Heart right ventricle (tissue), 16 donors: ENCODE data around the gene HNRNPAB. TPM values are rescaled to one million over a fixed set of nuclear protein-coding genes. Genes with fewer than 3 reads are reported as not detected.

ENCODE experiments used
- ATAC-seq, 8 donors: fragments of 200-7000 bp; cut with Tn5 transposase; one replicate each; pipeline ENCODE4 v1.9.1; 2020; ENCODE audit warnings: mild to moderate bottlenecking in 8 of 8, moderate library complexity in 8 of 8, moderate number of reproducible peaks in 1 of 8
- DNase-seq, 2 donors: peaks; one replicate each; pipeline ENCODE4 v3.0.0-alpha.2; 2020
- H3K27ac ChIP-seq, 10 donors: fragments of 200-600 bp; sonication (generic) in 2 of 10; one replicate each; pipeline versions ENCODE4 v1.5.0 to v1.8.0; 2020 to 2022; ENCODE audit warnings: mild to moderate bottlenecking in 3 of 10
- H3K27me3 ChIP-seq, 7 donors: fragments of 200-600 bp; one replicate each; pipeline ENCODE4 v1.8.0; 2021 to 2022; ENCODE audit warnings: mild to moderate bottlenecking in 2 of 7
- H3K36me3 ChIP-seq, 9 donors: fragments of 200-600 bp; sonication (generic) in 1 of 9; one replicate each; pipeline versions ENCODE4 v1.5.0 to v1.8.0; 2020 to 2022; ENCODE audit warnings: mild to moderate bottlenecking in 2 of 9
- H3K4me1 ChIP-seq, 9 donors: fragments of 200-600 bp; sonication (generic) in 1 of 9; one replicate each; pipeline versions ENCODE4 v1.5.0 to v1.8.0; 2020 to 2022; ENCODE audit warnings: mild to moderate bottlenecking in 4 of 9
- H3K4me3 ChIP-seq, 10 donors: fragments of 200-600 bp; sonication (generic) in 2 of 10; one replicate each; pipeline versions ENCODE4 v1.5.0 to v1.8.0; 2020 to 2022; ENCODE audit warnings: mild to moderate bottlenecking in 7 of 10, moderate library complexity in 2 of 10
- H3K9me3 ChIP-seq, 11 donors: fragments of 200-600 bp in 10 of 11; sonication (generic) in 2 of 11; one replicate each; pipeline versions ENCODE4 v1.5.0 to v1.8.0; 2013 to 2022; ENCODE audit warnings: mild to moderate bottlenecking in 2 of 11, control low read depth in 1 of 11, moderate library complexity in 1 of 11
- WGBS, 2 donors: extraction: QIAGEN DNeasy Blood & Tissue Kit; methylation state at CpG; one replicate each; pipeline ENCODE4 v1.1.7; 2013; ENCODE audit warnings: inconsistent platforms in 1 of 2; 5-methylcytosine and 5-hydroxymethylcytosine counted together
- intact Hi-C, 10 donors: fragments of 100-400 bp; cut with DNase I; formaldehyde crosslinking; loops; one replicate each; pipeline versions ENCODE4 v1.11.1 to v1.14.2; 2022
- polyA plus RNA-seq, 2 donors: library from polyadenylated mRNA; stranded (reverse); fragments of 200-250 nt; gene quantifications; one replicate each; pipeline ENCODE4 v1.2.3, GENCODE V29; 2013
- total RNA-seq, 10 donors: library from RNA; stranded (reverse); fragmentation: NEBNext Ultra II Directional in 3 of 10; extraction: Animal tissue kit (Norgen Biotek cat#: 25700) in 3 of 10; gene quantifications; one replicate each; pipeline versions ENCODE4 v1.2.1 to v1.2.4, GENCODE V29; 2021 to 2023
- TF ChIP-seq, protein P1 (sequence below), 9 donors: fragments of 200-600 bp; sonication (generic) in 2 of 9; IDR thresholded peaks; one replicate each; pipeline versions ENCODE4 v1.5.0 to v1.8.0; 2021 to 2022; ENCODE audit warnings: antibody characterized with exemption in 9 of 9, mild to moderate bottlenecking in 5 of 9, moderate library complexity in 1 of 9
- donor health status: Arrhythmogenic right ventricular cardiomyopathy.
- donor health status: ischemic (EF 13 %, LVEDD 7.1; RV severe dilation, severe dysfunction).
- donor health status: healthy with polysubstance abuse.
- donor health status: DM: no; HTN: yes; CAD: no.
- donor health status: DM: no; HTN: no; CAD: no.
- donor health status: ischemic (EF 25% LVEDD 6.9; RV normal size, moderate dysfunction).
- donor health status: ischemic (EF 25% LVEDD 5.7; RV mildly dilated, moderate dysfunction).
- donor health status: healthy.
- donor health status: DM: yes; HTN: yes; CAD: no.
- donor health status: Ischemic cardiomyopathy.
- donor health status: ischemic (EF 35%, LVEDD 5.7; RV mildly dilated, moderate dysfunction).
- donor health status: nonischemic (EF 11% LVEDD 7.7; RV severe dilation, severe dysfunction).
- donor health status: DM: yes; HTN: yes; CAD: no.
- donor health status: PGD.
- donor health status: ischemic (EF 29% LVEDD 5.4; RV normal size, mild dysfunction).
- donor health status: nonischemic (EF 23%, LVEDD 6.1; RV moderate dilation, normal function).

The HNRNPAB gene
- total and polyA plus RNA-seq, 12 donors, result 70.8 to 140 (median 81.9) TPM

DNA sequence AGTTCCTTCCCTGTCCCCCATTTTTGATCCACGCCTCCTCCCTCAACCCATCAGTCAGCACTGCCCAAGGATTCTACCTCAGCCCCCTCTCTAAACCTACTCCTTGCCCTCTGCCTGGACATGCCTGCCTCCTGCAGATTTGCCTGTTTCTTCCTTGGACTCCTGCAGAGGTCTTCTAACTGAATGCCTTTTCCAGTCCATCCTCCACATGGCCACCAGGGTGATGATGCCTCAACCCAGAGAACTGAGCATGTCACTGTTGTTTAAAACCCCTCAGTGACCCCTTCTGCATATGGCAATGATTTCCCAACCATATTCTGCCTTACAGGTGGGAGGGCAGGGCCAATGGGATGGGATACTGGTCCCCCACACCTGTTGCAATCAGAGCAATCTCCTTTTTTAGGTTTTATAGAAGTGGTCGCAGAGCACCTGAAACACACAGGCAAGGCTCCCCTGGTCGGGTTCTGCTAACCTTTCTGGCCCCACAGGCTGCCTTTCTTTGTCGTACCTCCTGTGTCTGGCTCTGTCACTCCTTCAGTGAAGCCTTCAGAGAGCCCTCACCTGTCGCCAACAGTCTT is 19.0 kb downstream of the HNRNPAB start:
- no peak for DNase-seq

DNA sequence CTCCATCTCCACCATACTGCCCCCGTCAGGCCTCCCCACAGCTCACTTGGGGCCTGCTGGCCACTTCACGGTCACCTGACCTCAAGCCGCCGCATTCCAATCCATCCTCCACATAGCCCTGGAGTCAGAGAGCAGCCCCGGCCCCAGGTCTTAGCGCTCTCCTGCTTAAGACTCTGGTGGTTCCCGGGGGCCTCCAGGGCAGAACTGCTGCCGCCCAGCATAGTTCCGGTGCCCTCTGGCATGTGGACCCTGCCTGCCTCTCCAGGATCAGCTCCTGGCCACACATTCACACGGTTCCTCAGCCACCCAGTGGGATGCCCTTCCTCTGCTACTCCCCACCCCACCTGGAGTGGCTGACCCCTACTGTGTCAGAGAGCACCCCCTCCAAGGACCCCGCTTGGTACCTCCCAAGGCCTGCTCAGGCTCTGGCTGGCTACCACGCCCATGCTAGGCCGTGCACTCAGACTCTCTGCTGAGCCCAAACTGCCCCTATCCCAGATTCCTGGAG is 19.5 kb downstream of the HNRNPAB start:
- H3K4me3 ChIP-seq, result no peak overlapping the region
- H3K27ac ChIP-seq, result no peak overlapping the region
- H3K27me3 ChIP-seq, result no peaks in the 10 kb centered on the region
- H3K36me3 ChIP-seq, result peaks cover 0 to 98% (median 17%) of the 10 kb centered on the region in 9 donors
- WGBS, 2 donors, result 55 to 59% methylated on average over 13 of the region's 13 CpGs
- TF ChIP-seq, protein P1, sequence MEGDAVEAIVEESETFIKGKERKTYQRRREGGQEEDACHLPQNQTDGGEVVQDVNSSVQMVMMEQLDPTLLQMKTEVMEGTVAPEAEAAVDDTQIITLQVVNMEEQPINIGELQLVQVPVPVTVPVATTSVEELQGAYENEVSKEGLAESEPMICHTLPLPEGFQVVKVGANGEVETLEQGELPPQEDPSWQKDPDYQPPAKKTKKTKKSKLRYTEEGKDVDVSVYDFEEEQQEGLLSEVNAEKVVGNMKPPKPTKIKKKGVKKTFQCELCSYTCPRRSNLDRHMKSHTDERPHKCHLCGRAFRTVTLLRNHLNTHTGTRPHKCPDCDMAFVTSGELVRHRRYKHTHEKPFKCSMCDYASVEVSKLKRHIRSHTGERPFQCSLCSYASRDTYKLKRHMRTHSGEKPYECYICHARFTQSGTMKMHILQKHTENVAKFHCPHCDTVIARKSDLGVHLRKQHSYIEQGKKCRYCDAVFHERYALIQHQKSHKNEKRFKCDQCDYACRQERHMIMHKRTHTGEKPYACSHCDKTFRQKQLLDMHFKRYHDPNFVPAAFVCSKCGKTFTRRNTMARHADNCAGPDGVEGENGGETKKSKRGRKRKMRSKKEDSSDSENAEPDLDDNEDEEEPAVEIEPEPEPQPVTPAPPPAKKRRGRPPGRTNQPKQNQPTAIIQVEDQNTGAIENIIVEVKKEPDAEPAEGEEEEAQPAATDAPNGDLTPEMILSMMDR (IDR thresholded peaks at IDR 0.05), result no peak
- peaks cover 0 to 11% (median 0%) of the 10 kb centered on the region in 9 donors for H3K4me1 ChIP-seq
- DNase-seq, result no peak
- H3K9me3 ChIP-seq, result no peaks in the 10 kb centered on the region
- intact Hi-C loops, result no loop called here
- peak in 7 of 8 donors; percentile 16 to 39 (median 29) for ATAC-seq

More for the DNA sequence above, 19.0 kb downstream of the HNRNPAB start:
- WGBS, 2 donors, result 82 to 88% methylated on average over 5 of the region's 5 CpGs
- ATAC-seq, result no peak
- Histone ChIP-seq H3K27me3 (no peaks in the 10 kb centered on the region), H3K4me3 (no peak overlapping the region), H3K27ac (no peak overlapping the region), H3K4me1 (peaks cover 0 to 11% (median 0%) of the 10 kb centered on the region in 9 donors), H3K36me3 (peaks cover 0 to 98% (median 22%) of the 10 kb centered on the region in 9 donors), H3K9me3 (no peaks in the 10 kb centered on the region)
- TF ChIP-seq, protein P1 (IDR thresholded peaks at IDR 0.05), result no peak
- intact Hi-C loops, result no loop called here

DNA sequence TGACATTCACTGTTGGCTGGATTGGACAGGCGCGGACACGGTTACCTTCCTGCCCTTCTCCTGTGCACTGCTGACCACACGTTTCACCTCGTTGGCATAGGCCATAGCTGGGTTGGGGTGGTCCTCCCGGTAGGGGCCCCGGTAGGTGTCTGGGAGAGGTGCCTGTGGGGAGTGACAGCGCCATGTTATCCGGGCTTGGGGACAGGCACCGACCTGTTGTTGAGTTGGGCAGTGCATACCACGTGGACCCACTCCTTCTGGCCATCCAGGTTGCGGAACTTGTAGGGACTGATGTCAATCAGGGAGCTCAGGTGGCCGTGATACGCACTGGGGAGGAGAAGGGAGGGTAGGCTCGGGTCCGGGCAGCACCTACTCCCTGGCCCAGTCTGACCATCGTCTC is 20.1 kb downstream of the HNRNPAB start:
- ATAC-seq, result peak in 3 of 8 donors; percentile 2 to 17 (median 13)
- WGBS, 2 donors, result 89 to 91% methylated on average over 17 of the region's 17 CpGs
- no peak overlapping the region for H3K27ac ChIP-seq

DNA sequence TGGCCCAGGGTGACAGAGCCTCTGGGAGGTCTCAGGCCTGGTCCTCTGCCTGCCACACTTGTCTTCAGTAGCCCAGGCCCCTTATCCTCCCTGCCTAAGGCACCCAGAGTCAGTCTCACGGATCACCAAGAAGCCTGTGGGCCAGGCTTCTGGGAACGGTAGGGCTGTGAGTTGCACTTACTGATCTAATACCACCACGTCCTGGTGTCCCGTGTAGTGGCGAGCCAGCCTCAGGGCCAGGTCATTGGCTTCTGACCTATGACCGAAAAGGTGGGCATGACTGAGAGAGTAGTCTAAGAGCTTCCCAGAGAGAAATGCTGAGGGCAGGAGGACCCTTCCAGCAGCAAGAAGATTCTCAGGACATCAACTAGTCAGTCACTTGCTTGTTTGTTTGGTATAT is 20.8 kb downstream of the HNRNPAB start:
- Histone ChIP-seq H3K4me3 (no peak overlapping the region), H3K4me1 (peaks cover 0 to 21% (median 4%) of the 10 kb centered on the region in 9 donors), H3K36me3 (peaks cover 0 to 99% (median 17%) of the 10 kb centered on the region in 9 donors), H3K27me3 (no peaks in the 10 kb centered on the region), H3K9me3 (no peaks in the 10 kb centered on the region), H3K27ac (no peak overlapping the region)
- ATAC-seq (no peak), DNase-seq (no peak)
- 92% methylated on average over 6 of the region's 6 CpGs for WGBS, 2 donors
- TF ChIP-seq, protein P1 (IDR thresholded peaks at IDR 0.05), result no peak
- intact Hi-C loops, result no loop called here

More for the DNA sequence above, 20.1 kb downstream of the HNRNPAB start:
- no peaks in the 10 kb centered on the region for H3K27me3 ChIP-seq
- intact Hi-C loops, result no loop called here
- H3K4me3 ChIP-seq, result no peak overlapping the region
- H3K4me1 ChIP-seq, result peaks cover 0 to 13% (median 1%) of the 10 kb centered on the region in 9 donors
- no peaks in the 10 kb centered on the region for H3K9me3 ChIP-seq
- no peak for DNase-seq
- TF ChIP-seq, protein P1 (IDR thresholded peaks at IDR 0.05), result no peak
- peaks cover 0 to 99% (median 17%) of the 10 kb centered on the region in 9 donors for H3K36me3 ChIP-seq
